NK-92 (cell line): ENCODE results near the gene HSPB2.

Experiments
- DNase-seq: peaks from one replicate; lab custom pipeline; 2025; ENCODE audit not compliant: unreplicated experiment; lab: John Stamatoyannopoulos, UW

Gene HSPB2

GRCh38 chr11:111937461-111937769, 24.9 kb downstream of the HSPB2 start:
- DNase-seq = no peak

GRCh38 chr11:111937844-111938243, 25.3 kb downstream of the HSPB2 start:
- no peak for DNase-seq

GRCh38 chr11:111938687-111939160, 26.2 kb downstream of the HSPB2 start:
- DNase-seq = no peak

- DNase-seq = no peak
Measured at GRCh38 chr11:111939836-111940604, 27.5 kb downstream of the HSPB2 start.

GRCh38 chr11:111941963-111942362, 29.4 kb downstream of the HSPB2 start:
- DNase-seq = no peak

GRCh38 chr11:111942829-111943228, 30.3 kb downstream of the HSPB2 start:
- no peak for DNase-seq

- no peak for DNase-seq
Measured at GRCh38 chr11:111944139-111944538, 31.6 kb downstream of the HSPB2 start.

- DNase-seq = no peak
Measured at GRCh38 chr11:111944651-111945051, 32.1 kb downstream of the HSPB2 start.

- no peak for DNase-seq
Measured at GRCh38 chr11:111945198-111945597, 32.7 kb downstream of the HSPB2 start.

- no peak for DNase-seq
Measured at GRCh38 chr11:111946499-111946898, 34.0 kb downstream of the HSPB2 start.

GRCh38 chr11:111947143-111947542, 34.6 kb downstream of the HSPB2 start:
- no peak for DNase-seq

GRCh38 chr11:111949519-111950426, 37.2 kb downstream of the HSPB2 start:
- DNase-seq = no peak

- DNase-seq = no peak
Measured at GRCh38 chr11:111951565-111951964, 39.0 kb downstream of the HSPB2 start.

- no peak for DNase-seq
Measured at GRCh38 chr11:111954154-111954553, 41.6 kb downstream of the HSPB2 start.

- DNase-seq = no peak
Measured at GRCh38 chr11:111957663-111958444, 45.3 kb downstream of the HSPB2 start.

- DNase-seq = no peak
Measured at GRCh38 chr11:111960916-111961315, 48.4 kb downstream of the HSPB2 start.

GRCh38 chr11:111961389-111962300, 49.1 kb downstream of the HSPB2 start:
- DNase-seq = no peak
